Measurements from ENCODE around the gene HM13. TPM values are rescaled to one million over a fixed set of nuclear protein-coding genes. Genes with fewer than 3 reads are reported as not detected.

Gene HM13
- total and polyA plus RNA-seq, 9 of the 15 experiments (the other 6 are each of a cell fraction or from before 2014, with no cell fraction given), result 7.7 to 136 (median 74.5) TPM

- TF ChIP-seq, protein P1, sequence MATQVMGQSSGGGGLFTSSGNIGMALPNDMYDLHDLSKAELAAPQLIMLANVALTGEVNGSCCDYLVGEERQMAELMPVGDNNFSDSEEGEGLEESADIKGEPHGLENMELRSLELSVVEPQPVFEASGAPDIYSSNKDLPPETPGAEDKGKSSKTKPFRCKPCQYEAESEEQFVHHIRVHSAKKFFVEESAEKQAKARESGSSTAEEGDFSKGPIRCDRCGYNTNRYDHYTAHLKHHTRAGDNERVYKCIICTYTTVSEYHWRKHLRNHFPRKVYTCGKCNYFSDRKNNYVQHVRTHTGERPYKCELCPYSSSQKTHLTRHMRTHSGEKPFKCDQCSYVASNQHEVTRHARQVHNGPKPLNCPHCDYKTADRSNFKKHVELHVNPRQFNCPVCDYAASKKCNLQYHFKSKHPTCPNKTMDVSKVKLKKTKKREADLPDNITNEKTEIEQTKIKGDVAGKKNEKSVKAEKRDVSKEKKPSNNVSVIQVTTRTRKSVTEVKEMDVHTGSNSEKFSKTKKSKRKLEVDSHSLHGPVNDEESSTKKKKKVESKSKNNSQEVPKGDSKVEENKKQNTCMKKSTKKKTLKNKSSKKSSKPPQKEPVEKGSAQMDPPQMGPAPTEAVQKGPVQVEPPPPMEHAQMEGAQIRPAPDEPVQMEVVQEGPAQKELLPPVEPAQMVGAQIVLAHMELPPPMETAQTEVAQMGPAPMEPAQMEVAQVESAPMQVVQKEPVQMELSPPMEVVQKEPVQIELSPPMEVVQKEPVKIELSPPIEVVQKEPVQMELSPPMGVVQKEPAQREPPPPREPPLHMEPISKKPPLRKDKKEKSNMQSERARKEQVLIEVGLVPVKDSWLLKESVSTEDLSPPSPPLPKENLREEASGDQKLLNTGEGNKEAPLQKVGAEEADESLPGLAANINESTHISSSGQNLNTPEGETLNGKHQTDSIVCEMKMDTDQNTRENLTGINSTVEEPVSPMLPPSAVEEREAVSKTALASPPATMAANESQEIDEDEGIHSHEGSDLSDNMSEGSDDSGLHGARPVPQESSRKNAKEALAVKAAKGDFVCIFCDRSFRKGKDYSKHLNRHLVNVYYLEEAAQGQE (IDR thresholded peaks at IDR 0.05; ENCODE audit: borderline replicate concordance), result peak; percentile 75
- TF ChIP-seq, protein P1 (CRISPR knock-in tag; IDR thresholded peaks at IDR 0.05; ENCODE audit: low read depth), result no peak
- peak; percentile 94 for TF ChIP-seq C11orf30 (IDR thresholded peaks at IDR 0.05; ENCODE audit: low read depth)
- no peak for TF ChIP-seq ARHGAP35 (IDR thresholded peaks at IDR 0.05; ENCODE audit: partially characterized antibody)
- TF ChIP-seq JUND (IDR thresholded peaks at IDR 0.05; ENCODE audit: borderline replicate concordance, low read depth, low read length), result peak; percentile 49; the same call in 1 of the 2 replicates
- peak; percentile 72; the same call in 1 of the 3 replicates for TF ChIP-seq JUND (tag; IDR thresholded peaks at IDR 0.05; ENCODE audit: borderline replicate concordance, low read depth, low read length)
- TF ChIP-seq ATF4 (CRISPR knock-in tag; IDR thresholded peaks at IDR 0.05), result no peak
- TF ChIP-seq RFX5 (IDR thresholded peaks at IDR 0.05; ENCODE audit: low read depth, low read length), result no peak
- peak; percentile 54 for TF ChIP-seq EP300 (IDR thresholded peaks at IDR 0.05; ENCODE audit: low read length)
- 0 out of 2 replicates have a peak, but pooled peaks have one; percentile 69 for TF ChIP-seq ILF3 (IDR thresholded peaks at IDR 0.05; ENCODE audit: borderline replicate concordance)
- TF ChIP-seq YY1 (IDR thresholded peaks at IDR 0.05; ENCODE audit: borderline replicate concordance in 1 of 3, control insufficient read depth in 1 of 3, extremely low read depth in 1 of 3, insufficient read depth in 3 of 3, insufficient read length in 1 of 3, insufficient replicate concordance in 2 of 3, low read depth in 1 of 3, low read length in 2 of 3), result peak in 1 of 3 experiments; percentile 31
- TF ChIP-seq FOXJ2 (tag; IDR thresholded peaks at IDR 0.05), result no peak
- TF ChIP-seq ZNF197 (CRISPR knock-in tag; IDR thresholded peaks at IDR 0.05; ENCODE audit: low read depth), result no peak
- TF ChIP-seq, protein P2, sequence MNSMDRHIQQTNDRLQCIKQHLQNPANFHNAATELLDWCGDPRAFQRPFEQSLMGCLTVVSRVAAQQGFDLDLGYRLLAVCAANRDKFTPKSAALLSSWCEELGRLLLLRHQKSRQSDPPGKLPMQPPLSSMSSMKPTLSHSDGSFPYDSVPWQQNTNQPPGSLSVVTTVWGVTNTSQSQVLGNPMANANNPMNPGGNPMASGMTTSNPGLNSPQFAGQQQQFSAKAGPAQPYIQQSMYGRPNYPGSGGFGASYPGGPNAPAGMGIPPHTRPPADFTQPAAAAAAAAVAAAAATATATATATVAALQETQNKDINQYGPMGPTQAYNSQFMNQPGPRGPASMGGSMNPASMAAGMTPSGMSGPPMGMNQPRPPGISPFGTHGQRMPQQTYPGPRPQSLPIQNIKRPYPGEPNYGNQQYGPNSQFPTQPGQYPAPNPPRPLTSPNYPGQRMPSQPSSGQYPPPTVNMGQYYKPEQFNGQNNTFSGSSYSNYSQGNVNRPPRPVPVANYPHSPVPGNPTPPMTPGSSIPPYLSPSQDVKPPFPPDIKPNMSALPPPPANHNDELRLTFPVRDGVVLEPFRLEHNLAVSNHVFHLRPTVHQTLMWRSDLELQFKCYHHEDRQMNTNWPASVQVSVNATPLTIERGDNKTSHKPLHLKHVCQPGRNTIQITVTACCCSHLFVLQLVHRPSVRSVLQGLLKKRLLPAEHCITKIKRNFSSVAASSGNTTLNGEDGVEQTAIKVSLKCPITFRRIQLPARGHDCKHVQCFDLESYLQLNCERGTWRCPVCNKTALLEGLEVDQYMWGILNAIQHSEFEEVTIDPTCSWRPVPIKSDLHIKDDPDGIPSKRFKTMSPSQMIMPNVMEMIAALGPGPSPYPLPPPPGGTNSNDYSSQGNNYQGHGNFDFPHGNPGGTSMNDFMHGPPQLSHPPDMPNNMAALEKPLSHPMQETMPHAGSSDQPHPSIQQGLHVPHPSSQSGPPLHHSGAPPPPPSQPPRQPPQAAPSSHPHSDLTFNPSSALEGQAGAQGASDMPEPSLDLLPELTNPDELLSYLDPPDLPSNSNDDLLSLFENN (IDR thresholded peaks at IDR 0.05; ENCODE audit: low read depth in 2 of 2, low read length in 2 of 2), result no peak; a peak in 1 of 4 replicates
These were observed 46.0 kb downstream of the HM13 start (continued) for GRCh38 chr20:31560094-31560745.
